Small intestine (tissue), 7 donors: ENCODE results near the gene BTBD7. TPM values are rescaled to one million over a fixed set of nuclear protein-coding genes. Genes with fewer than 3 reads are reported as not detected.

Experiments used
- DNase-seq, 2 donors: peaks; one replicate each; pipeline versions ENCODE4 v3.0.0 to v3.0.0-alpha.2; 2013
- FAIRE-seq: peaks from 2 replicates; lab custom pipeline; 2012; peaks lifted over from hg19 to GRCh38; lab: Jason Lieb, UNC
- H3K27ac ChIP-seq, 3 donors: one replicate each; pipeline ENCODE4 v1.5.1; 2013; ENCODE audit warnings: low read length in 2 of 3, mild to moderate bottlenecking in 2 of 3, control low read depth in 1 of 3, inconsistent platforms in 1 of 3, low read depth in 1 of 3, moderate library complexity in 1 of 3
- H3K27me3 ChIP-seq, 3 donors: one replicate each; pipeline ENCODE4 v1.6.1; 2013; ENCODE audit warnings: low read length in 3 of 3, inconsistent platforms in 1 of 3; ENCODE audit not compliant: control insufficient read depth in 3 of 3, insufficient read depth in 3 of 3
- H3K36me3 ChIP-seq, 3 donors: one replicate each; pipeline ENCODE4 v1.6.1; 2013; ENCODE audit warnings: low read length in 3 of 3, inconsistent platforms in 1 of 3, low read depth in 1 of 3, mild to moderate bottlenecking in 1 of 3, moderate library complexity in 1 of 3; ENCODE audit not compliant: control insufficient read depth in 3 of 3, insufficient read depth in 2 of 3
- H3K4me1 ChIP-seq, 3 donors: one replicate each; pipeline ENCODE4 v1.6.1; 2013; ENCODE audit warnings: low read length in 2 of 3, inconsistent platforms in 1 of 3, low read depth in 1 of 3, mild to moderate bottlenecking in 1 of 3, moderate library complexity in 1 of 3; ENCODE audit not compliant: control insufficient read depth in 3 of 3, insufficient read depth in 2 of 3
- H3K4me3 ChIP-seq, 3 donors: one replicate each; pipeline ENCODE4 v1.5.1; 2013; ENCODE audit warnings: low read length in 3 of 3, control low read depth in 1 of 3, inconsistent platforms in 1 of 3, low read depth in 1 of 3, mild to moderate bottlenecking in 1 of 3, moderate library complexity in 1 of 3
- H3K9me3 ChIP-seq, 2 donors: one replicate each; pipeline ENCODE4 v1.6.1; 2013; ENCODE audit warnings: low read depth in 1 of 2, low read length in 1 of 2; ENCODE audit not compliant: control insufficient read depth in 2 of 2, insufficient read depth in 1 of 2
- WGBS, 3 donors: extraction: QIAGEN DNeasy Blood & Tissue Kit; methylation state at CpG; one replicate each; pipeline ENCODE4 v1.1.7; 2013; 5-methylcytosine and 5-hydroxymethylcytosine counted together
- polyA plus RNA-seq, 4 donors: library from polyadenylated mRNA; stranded (reverse) in 3 of 4; unstranded in 1 of 4; fragments of 200-250 nt in 3 of 4; fragments of 120-200 nt in 1 of 4; gene quantifications; one replicate each; pipeline versions ENCODE4 v1.2.1 to v1.2.3, GENCODE V29; 2013
- donor health status: healthy with polysubstance abuse.
- donor health status: control.
- donor health status: control.
- donor health status: Bipolar disorder and iron deficiency.
- donor health status: healthy.

BTBD7 gene
- polyA plus RNA-seq, 4 donors = 9.5 to 40.2 (median 9.9) TPM

DNA sequence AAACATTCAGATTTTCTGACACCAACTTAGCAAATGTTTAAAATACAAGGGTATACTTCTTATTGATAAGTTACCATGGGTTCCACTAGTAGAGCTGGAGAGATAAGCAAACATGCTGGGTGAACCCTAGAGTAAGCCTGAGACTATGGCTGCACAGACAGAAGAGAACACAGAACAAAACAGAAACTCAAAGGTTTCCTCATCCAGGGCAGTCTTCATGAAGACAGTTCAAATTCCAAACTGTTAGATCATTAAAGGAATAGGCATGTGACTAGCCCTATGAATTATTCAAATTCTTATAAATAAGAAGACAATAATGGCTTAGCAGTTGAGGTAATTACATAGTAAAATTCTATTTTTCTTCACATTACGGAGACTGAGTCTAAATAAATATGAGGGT, 28.1 kb downstream of the BTBD7 start:
- H3K4me1 ChIP-seq = peaks cover 7 to 32% (median 9%) of the 10 kb centered on the region in 3 donors
- no peaks in the 10 kb centered on the region for H3K27me3 ChIP-seq
- H3K4me3 ChIP-seq = no peak overlapping the region
- H3K9me3 ChIP-seq = no peaks in the 10 kb centered on the region
- H3K27ac ChIP-seq = peak overlapping the region in 1 of 3 donors; percentile 79
- peak; percentile 68 to 71 for DNase-seq
- FAIRE-seq = no peak
- peaks cover 0 to 3% (median 0%) of the 10 kb centered on the region in 3 donors for H3K36me3 ChIP-seq
- 88 to 100% (median 93%) methylated on average over 1 of the region's 1 CpG for WGBS, 3 donors

DNA sequence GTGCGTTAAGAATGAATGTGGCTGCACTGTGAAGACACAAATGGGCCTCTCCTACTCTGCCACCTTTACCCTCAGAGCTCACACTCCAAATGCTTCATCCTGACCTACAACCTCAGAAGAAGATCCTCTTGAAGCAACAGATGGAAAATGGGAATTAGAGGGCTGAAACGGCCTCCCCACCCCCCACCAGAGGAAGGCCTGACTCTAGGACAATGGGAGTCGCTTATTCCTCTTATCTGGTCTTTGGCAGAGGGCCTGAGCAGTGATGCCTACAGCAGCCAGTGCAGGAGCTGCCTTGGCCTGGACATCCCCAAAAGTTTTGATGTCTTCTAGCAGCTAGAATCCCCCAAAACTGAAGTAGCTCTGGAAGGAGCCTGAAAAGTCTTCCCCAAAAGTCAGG, 29.2 kb downstream of the BTBD7 start:
- FAIRE-seq (no peak), DNase-seq (no peak)
- peaks cover 0 to 3% (median 0%) of the 10 kb centered on the region in 3 donors for H3K36me3 ChIP-seq
- peaks cover 7 to 37% (median 13%) of the 10 kb centered on the region in 3 donors for H3K4me1 ChIP-seq
- H3K9me3 ChIP-seq = no peaks in the 10 kb centered on the region
- H3K4me3 ChIP-seq = no peak overlapping the region
- H3K27me3 ChIP-seq = no peaks in the 10 kb centered on the region
- WGBS, 3 donors = 49 to 64% (median 50%) methylated on average over 3 of the region's 3 CpGs
- peak overlapping the region in 1 of 3 donors; percentile 79 for H3K27ac ChIP-seq

DNA sequence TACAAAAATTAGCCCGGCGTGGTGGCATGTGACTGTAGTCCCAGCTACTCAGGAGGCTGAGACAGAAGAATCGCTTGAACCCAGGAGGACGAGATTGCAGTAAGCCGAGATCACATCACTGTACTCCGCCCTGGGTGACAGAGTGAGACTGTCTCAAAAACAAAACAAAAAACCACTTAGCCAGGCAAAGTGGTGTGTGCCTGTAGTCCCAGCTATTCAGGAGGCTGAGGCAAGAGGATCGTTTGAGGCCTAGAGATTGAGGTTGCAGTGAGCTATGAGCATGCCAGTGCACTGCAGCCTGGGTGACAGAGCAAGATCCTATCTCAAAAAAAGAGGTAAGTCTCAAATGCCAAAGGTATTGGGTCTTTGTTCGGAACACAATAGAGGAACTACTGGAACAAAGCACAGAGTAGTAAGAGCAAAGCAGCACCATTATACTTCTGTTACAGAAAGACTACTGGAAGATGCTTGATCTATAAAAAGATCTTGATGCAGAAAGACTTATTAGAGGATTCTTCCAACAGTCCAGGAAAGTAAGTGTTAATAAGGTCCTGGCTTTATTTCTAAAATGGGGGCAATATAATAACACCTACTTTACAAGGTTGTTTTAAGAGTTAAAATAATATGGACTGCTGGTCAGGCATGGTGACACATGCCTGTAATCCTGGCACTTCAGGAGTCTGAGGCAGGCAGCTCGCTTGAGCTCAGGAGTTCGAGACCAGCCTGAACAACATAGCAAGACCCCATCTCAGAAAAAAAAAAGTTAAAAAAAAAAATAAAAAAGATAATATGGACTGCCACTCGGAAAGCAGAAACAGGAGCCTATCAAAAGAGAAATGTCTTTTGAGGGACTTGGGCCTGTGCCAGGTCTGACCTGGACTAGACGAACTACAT, 29.9 kb downstream of the BTBD7 start:
- FAIRE-seq = no peak
- no peak for DNase-seq
- H3K27me3 ChIP-seq = no peaks in the 10 kb centered on the region
- peaks cover 0 to 3% (median 0%) of the 10 kb centered on the region in 3 donors for H3K36me3 ChIP-seq
- H3K4me1 ChIP-seq = peaks cover 7 to 36% (median 13%) of the 10 kb centered on the region in 3 donors
- WGBS, 3 donors = 93 to 94% (median 93%) methylated on average over 12 of the region's 12 CpGs
- H3K4me3 ChIP-seq = no peak overlapping the region
- peak overlapping the region in 1 of 3 donors; percentile 81 for H3K27ac ChIP-seq
- H3K9me3 ChIP-seq = peaks cover 0 to 3% of the 10 kb centered on the region in 2 donors

DNA sequence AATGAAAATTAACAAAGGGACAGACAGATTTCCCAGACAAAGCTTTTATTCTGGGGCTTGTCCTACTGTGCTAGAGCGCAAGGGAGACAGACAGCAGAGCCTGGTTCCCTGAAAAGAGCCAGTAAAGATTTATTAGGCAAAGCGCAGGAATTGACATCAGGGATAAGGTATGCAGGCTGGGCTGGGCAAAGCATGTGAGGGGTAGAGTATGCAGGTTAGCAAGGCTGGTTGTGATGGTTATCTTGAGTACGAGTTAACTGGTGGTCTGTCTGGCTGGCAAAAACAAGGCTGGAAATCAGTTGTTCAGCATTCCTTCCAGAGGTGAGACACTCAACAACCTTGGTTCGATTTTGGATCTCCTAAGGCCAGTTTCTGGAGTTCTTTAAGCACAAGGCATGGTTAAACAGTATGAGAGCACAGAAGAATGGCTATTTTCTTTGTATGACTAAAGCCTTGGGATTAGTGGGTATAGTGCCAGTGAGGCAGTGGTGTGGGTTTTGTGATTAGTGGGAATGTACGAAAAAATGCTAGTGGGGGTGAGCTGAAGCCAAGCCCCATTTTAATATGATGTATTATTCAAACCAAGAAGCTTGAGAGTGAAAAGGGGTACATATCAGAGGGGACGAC, 30.9 kb downstream of the BTBD7 start:
- no peaks in the 10 kb centered on the region for H3K36me3 ChIP-seq
- no peaks in the 10 kb centered on the region for H3K27me3 ChIP-seq
- peaks cover 0 to 4% of the 10 kb centered on the region in 2 donors for H3K9me3 ChIP-seq
- H3K4me1 ChIP-seq = peaks cover 7 to 36% (median 13%) of the 10 kb centered on the region in 3 donors
- WGBS, 3 donors = 89 to 93% (median 92%) methylated on average over 6 of the region's 6 CpGs
- H3K4me3 ChIP-seq = no peak overlapping the region
- H3K27ac ChIP-seq = peak overlapping the region in 1 of 3 donors; percentile 81
- FAIRE-seq (no peak), DNase-seq (peak in 1 of 2 donors; percentile 67)

DNA sequence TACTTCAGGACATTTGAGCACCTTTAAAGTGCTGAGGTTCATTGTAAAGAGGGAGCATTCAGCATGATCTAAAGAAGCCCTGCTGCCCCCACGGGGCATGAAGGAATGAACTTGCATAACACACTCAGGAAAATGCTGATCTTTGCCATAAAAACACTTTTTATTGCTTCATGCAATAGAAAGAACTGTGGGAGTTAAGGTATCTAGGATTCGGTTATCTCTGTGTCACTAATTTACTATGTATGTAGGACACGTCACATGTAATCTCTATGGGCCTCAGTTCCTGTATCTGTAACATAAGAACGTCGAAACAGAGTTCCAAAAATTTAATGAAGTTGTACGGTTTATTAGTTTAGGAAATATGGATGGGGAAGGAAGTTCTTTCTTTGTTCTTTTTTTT, 33.0 kb downstream of the BTBD7 start:
- Histone ChIP-seq H3K4me1 (peaks cover 5 to 36% (median 9%) of the 10 kb centered on the region in 3 donors), H3K27ac (peak overlapping the region in 1 of 3 donors; percentile 81), H3K4me3 (no peak overlapping the region), H3K9me3 (peaks cover 0 to 4% of the 10 kb centered on the region in 2 donors), H3K27me3 (no peaks in the 10 kb centered on the region), H3K36me3 (peaks cover 0 to 3% (median 0%) of the 10 kb centered on the region in 3 donors)
- DNase-seq (peak in 1 of 2 donors; percentile 83), FAIRE-seq (no peak)
- 67 to 80% (median 79%) methylated on average over 6 of the region's 6 CpGs for WGBS, 3 donors

DNA sequence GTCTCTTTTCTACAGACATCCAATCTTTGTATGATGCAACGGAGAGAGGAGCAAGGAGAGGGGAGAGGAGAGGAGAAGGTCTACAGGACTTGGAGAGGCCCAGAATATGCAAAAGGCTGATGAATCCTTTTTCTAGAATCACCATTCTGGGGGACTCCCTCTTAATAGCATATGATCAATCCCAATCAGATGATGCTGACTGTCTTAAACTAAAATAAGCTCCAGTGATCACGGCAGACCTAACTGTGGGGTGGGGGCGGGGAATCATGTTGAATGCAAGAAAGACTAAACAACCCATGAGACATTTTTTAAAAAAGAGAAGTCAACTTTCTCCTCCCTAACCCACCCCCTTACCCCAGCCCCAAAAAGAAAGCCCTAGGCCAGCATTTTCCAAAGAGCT, 33.4 kb downstream of the BTBD7 start:
- peaks cover 0 to 3% (median 2%) of the 10 kb centered on the region in 3 donors for H3K36me3 ChIP-seq
- H3K27me3 ChIP-seq = no peaks in the 10 kb centered on the region
- peaks cover 0 to 4% of the 10 kb centered on the region in 2 donors for H3K9me3 ChIP-seq
- H3K27ac ChIP-seq = peak overlapping the region in 1 of 3 donors; percentile 81
- no peak for FAIRE-seq
- WGBS, 3 donors = 77 to 94% (median 85%) methylated on average over 3 of the region's 3 CpGs
- H3K4me1 ChIP-seq = peaks cover 5 to 32% (median 9%) of the 10 kb centered on the region in 3 donors
- peak in 1 of 2 donors; percentile 23 for DNase-seq
- no peak overlapping the region for H3K4me3 ChIP-seq

DNA sequence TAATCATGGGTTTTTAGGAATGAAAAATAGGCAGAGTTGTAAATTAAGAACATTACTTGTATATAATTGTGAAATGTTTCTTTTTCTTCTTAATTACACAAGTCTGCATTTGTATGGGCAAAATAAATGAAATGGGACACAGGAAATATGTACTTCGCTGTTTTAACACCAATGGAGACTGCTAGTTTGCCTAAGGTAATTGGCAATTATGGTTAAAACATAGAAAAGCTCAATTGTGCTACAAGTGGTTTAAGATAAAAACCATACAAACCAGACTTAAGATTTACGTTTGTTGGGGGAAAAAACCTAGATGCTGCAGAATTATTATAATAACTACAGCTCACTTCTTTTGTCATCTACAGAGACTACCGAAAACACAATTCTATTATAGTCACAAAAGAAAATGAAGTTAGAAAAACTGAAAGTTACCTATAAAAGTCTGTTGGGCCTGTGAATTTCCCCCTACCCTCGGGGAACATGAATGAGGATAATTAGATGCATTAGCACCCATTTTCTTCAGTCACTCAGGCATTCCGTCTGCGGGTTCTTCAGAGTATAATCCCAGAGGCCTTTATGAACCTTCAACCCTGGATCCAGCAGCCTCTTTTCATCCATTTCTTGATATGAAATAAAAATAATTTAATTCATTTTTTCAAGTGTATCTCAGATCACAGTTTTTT, 37.2 kb downstream of the BTBD7 start:
- no peak for DNase-seq
- FAIRE-seq = no peak
- no peak overlapping the region for H3K4me3 ChIP-seq
- H3K27ac ChIP-seq = no peak overlapping the region
- H3K9me3 ChIP-seq = peaks cover 0 to 4% of the 10 kb centered on the region in 2 donors
- no peaks in the 10 kb centered on the region for H3K27me3 ChIP-seq
- H3K36me3 ChIP-seq = peaks cover 0 to 10% (median 2%) of the 10 kb centered on the region in 3 donors
- 93 to 95% (median 93%) methylated on average over 6 of the region's 6 CpGs for WGBS, 3 donors
- peaks cover 0 to 15% (median 6%) of the 10 kb centered on the region in 3 donors for H3K4me1 ChIP-seq
